Keratinocyte (primary cell): Measurements from ENCODE around the gene KNL1. TPM values are rescaled to one million over a fixed set of nuclear protein-coding genes. Genes with fewer than 3 reads are reported as not detected.

ENCODE experiments used
- DNase-seq: peaks from one replicate; pipeline ENCODE4 v3.0.0-alpha.2; 2011; ENCODE audit warnings: low read depth, missing footprints, low spot score
- FAIRE-seq: peaks from 2 replicates; lab custom pipeline; 2011; peaks lifted over from hg19 to GRCh38; lab: Jason Lieb, UNC
- H2AFZ ChIP-seq: 2 replicates; pipeline ENCODE4 v1.6.0; 2012; ENCODE audit warnings: low read length, control low read depth, inconsistent platforms; ENCODE audit not compliant: control insufficient read depth
- H3K27ac ChIP-seq: 2 replicates; pipeline ENCODE4 v1.5.1; 2011; ENCODE audit warnings: low read length; ENCODE audit not compliant: control insufficient read depth, insufficient read depth
- H3K27me3 ChIP-seq: 3 replicates; pipeline ENCODE4 v1.6.0; 2011; ENCODE audit warnings: low read length; ENCODE audit not compliant: control insufficient read depth, insufficient read depth; ENCODE audit errors: extremely low read depth
- H3K36me3 ChIP-seq, 2 experiments: 2 replicates in 1 of 2; 3 replicates in 1 of 2; pipeline ENCODE4 v1.5.1; 2011; ENCODE audit warnings: low read length in 2 of 2, mild to moderate bottlenecking in 1 of 2; ENCODE audit not compliant: control insufficient read depth in 2 of 2, insufficient read depth in 2 of 2; ENCODE audit errors: extremely low read depth in 1 of 2
- H3K4me1 ChIP-seq: 3 replicates; pipeline ENCODE4 v1.5.1; 2011; ENCODE audit warnings: low read length; ENCODE audit not compliant: control insufficient read depth, insufficient read depth; ENCODE audit errors: extremely low read depth
- H3K4me2 ChIP-seq: 3 replicates; pipeline ENCODE4 v1.6.0; 2011; ENCODE audit warnings: low read depth, low read length; ENCODE audit not compliant: control insufficient read depth, insufficient read depth; ENCODE audit errors: extremely low read depth
- H3K4me3 ChIP-seq, 3 experiments: fragments of 200-600 bp in 1 of 3; sonication (generic) in 1 of 3; 2 replicates in 2 of 3; 3 replicates in 1 of 3; pipeline ENCODE4 v1.5.1; 2011 to 2016; ENCODE audit warnings: low read length in 3 of 3, mild to moderate bottlenecking in 3 of 3, control low read depth in 2 of 3, inconsistent platforms in 1 of 3, low read depth in 1 of 3, mixed read lengths in 1 of 3, mixed run types in 1 of 3, moderate library complexity in 1 of 3; ENCODE audit not compliant: control insufficient read depth in 2 of 3, insufficient read depth in 2 of 3; ENCODE audit errors: extremely low read depth in 1 of 3
- H3K79me2 ChIP-seq: 2 replicates; pipeline ENCODE4 v1.6.0; 2012; ENCODE audit warnings: low read length; ENCODE audit not compliant: control insufficient read depth, insufficient read depth
- H3K9ac ChIP-seq: 3 replicates; pipeline ENCODE4 v1.6.0; 2011; ENCODE audit warnings: low read length; ENCODE audit not compliant: control insufficient read depth, insufficient read depth; ENCODE audit errors: extremely low read depth
- H3K9me1 ChIP-seq: 3 replicates; pipeline ENCODE4 v1.6.0; 2011; ENCODE audit warnings: low read length; ENCODE audit not compliant: control insufficient read depth, insufficient read depth; ENCODE audit errors: extremely low read depth
- H3K9me3 ChIP-seq: 2 replicates; pipeline ENCODE4 v1.5.1; 2012; ENCODE audit warnings: low read depth, low read length; ENCODE audit not compliant: control insufficient read depth
- H4K20me1 ChIP-seq: 3 replicates; pipeline ENCODE4 v1.6.0; 2011; ENCODE audit warnings: low read length; ENCODE audit not compliant: control insufficient read depth, insufficient read depth; ENCODE audit errors: extremely low read depth
- EZH2 ChIP-seq: IDR thresholded peaks from one replicate; pipeline ENCODE4 v1.6.1; 2012; ENCODE audit warnings: inconsistent platforms, mild to moderate bottlenecking, low read length, moderate library complexity
- dilution Hi-C: fragments of 300-500 bp; cut with MboI; formaldehyde crosslinking; loops from one replicate; pipeline ENCODE4 v1.7.0; 2020; ENCODE audit warnings: low sequenced_read_pairs; ENCODE audit not compliant: extremely low pct_ligation_motif_present
- polyA plus RNA-seq, 5 experiments: library from polyadenylated mRNA; depleted of rRNA in 3 of 5; stranded (reverse) in 3 of 5; stranded (forward) in 1 of 5; unstranded in 1 of 5; fragments of >200 nt; gene quantifications; 1 replicate in 1 of 5; 2 replicates in 3 of 5; 3 replicates in 1 of 5; pipeline versions ENCODE4 v1.2.1 to v1.2.3, GENCODE V29; 2011 to 2012; ENCODE audit warnings: missing spikeins in 2 of 5, low read depth in 1 of 5, low replicate concordance in 1 of 5
- TF ChIP-seq, protein P1 (sequence below), 3 experiments: IDR thresholded peaks in 1 of 3; conservative IDR thresholded peaks in 1 of 3; optimal IDR thresholded peaks in 1 of 3; 2 replicates in 2 of 3; 3 replicates in 1 of 3; pipeline versions ENCODE3 to v1.5.1; 2011; ENCODE audit warnings: low read length in 3 of 3, mild to moderate bottlenecking in 3 of 3, moderate library complexity in 2 of 3, control low read depth in 1 of 3, inconsistent platforms in 1 of 3; ENCODE audit not compliant: insufficient read depth in 2 of 3; ENCODE audit errors: extremely low read depth in 1 of 3

The KNL1 gene
- polyA plus RNA-seq, 1 donor (not counting 4 experiments of a cell fraction or from before 2014, with no cell fraction given): 6.9 TPM

DNA sequence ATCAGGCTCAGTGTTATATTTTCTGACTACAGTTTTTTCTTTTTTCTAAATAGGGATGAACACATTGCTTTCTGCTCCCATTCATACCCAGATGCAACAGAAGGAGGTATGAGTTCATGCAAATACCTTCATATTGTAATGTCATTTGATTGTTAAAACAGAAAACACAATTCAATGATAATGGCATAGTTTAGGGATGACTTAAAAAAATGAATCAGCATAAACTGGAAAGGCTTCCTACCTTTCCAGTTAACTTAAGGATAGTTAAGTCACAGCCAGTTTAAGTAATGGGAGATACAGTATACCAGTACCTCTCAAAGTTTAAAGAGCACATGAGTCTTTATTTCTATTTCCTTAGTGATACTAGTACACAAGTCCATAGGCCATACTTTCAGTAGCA is 24.9 kb downstream of the KNL1 start:
- no peaks in the 10 kb centered on the region for H3K36me3 ChIP-seq
- H3K27ac ChIP-seq: no peak overlapping the region
- H3K79me2 ChIP-seq: no peaks in the 10 kb centered on the region
- dilution Hi-C loops: no loop called here
- H3K4me2 ChIP-seq: no peak overlapping the region
- H2AFZ ChIP-seq: no peak overlapping the region
- no peak for TF ChIP-seq EZH2
- TF ChIP-seq, protein P1, sequence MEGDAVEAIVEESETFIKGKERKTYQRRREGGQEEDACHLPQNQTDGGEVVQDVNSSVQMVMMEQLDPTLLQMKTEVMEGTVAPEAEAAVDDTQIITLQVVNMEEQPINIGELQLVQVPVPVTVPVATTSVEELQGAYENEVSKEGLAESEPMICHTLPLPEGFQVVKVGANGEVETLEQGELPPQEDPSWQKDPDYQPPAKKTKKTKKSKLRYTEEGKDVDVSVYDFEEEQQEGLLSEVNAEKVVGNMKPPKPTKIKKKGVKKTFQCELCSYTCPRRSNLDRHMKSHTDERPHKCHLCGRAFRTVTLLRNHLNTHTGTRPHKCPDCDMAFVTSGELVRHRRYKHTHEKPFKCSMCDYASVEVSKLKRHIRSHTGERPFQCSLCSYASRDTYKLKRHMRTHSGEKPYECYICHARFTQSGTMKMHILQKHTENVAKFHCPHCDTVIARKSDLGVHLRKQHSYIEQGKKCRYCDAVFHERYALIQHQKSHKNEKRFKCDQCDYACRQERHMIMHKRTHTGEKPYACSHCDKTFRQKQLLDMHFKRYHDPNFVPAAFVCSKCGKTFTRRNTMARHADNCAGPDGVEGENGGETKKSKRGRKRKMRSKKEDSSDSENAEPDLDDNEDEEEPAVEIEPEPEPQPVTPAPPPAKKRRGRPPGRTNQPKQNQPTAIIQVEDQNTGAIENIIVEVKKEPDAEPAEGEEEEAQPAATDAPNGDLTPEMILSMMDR (optimal IDR thresholded peaks at IDR 0.05 in 1 of 3, IDR thresholded peaks at IDR 0.05 in 1 of 3, conservative IDR thresholded peaks at IDR 0.05 in 1 of 3; ENCODE audit: extremely low read depth in 1 of 3, insufficient read depth in 2 of 3, low read length in 3 of 3): no peak
- no peak overlapping the region for H3K4me3 ChIP-seq
- no peaks in the 10 kb centered on the region for H3K9me1 ChIP-seq
- no peaks in the 10 kb centered on the region for H3K4me1 ChIP-seq
- H3K9me3 ChIP-seq: no peaks in the 10 kb centered on the region
- no peaks in the 10 kb centered on the region for H3K27me3 ChIP-seq
- DNase-seq: no peak
- no peak for FAIRE-seq
- H3K9ac ChIP-seq: no peak overlapping the region
- H4K20me1 ChIP-seq: no peaks in the 10 kb centered on the region

DNA sequence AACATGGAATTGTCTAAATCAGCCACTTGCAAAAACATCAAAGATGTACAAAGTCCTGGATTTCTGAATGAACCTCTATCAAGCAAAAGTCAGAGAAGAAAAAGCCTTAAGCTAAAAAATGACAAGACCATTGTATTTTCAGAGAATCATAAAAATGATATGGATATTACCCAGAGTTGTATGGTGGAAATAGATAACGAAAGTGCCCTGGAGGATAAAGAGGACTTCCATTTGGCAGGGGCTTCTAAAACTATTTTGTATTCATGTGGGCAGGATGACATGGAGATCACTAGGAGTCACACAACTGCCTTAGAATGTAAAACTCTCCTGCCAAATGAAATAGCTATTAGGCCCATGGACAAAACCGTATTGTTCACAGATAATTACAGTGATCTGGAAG is 29.3 kb downstream of the KNL1 start:
- FAIRE-seq: no peak

More for the DNA sequence above, 29.3 kb downstream of the KNL1 start:
- Histone ChIP-seq H3K27ac (no peak overlapping the region), H3K4me1 (no peaks in the 10 kb centered on the region), H3K9me1 (no peaks in the 10 kb centered on the region), H3K27me3 (no peaks in the 10 kb centered on the region), H2AFZ (no peak overlapping the region), H3K9me3 (no peaks in the 10 kb centered on the region), H3K79me2 (no peaks in the 10 kb centered on the region), H4K20me1 (no peaks in the 10 kb centered on the region), H3K4me3 (no peak overlapping the region), H3K9ac (no peak overlapping the region), H3K36me3 (no peaks in the 10 kb centered on the region), H3K4me2 (no peak overlapping the region)
- no peak for TF ChIP-seq EZH2
- TF ChIP-seq, protein P1 (optimal IDR thresholded peaks at IDR 0.05 in 1 of 3, IDR thresholded peaks at IDR 0.05 in 1 of 3, conservative IDR thresholded peaks at IDR 0.05 in 1 of 3; ENCODE audit: extremely low read depth in 1 of 3, insufficient read depth in 2 of 3, low read length in 3 of 3): no peak
- dilution Hi-C loops: no loop called here
- no peak for DNase-seq
